ENCODE data around the gene MTRF1L. TPM values are rescaled to one million over a fixed set of nuclear protein-coding genes. Genes with fewer than 3 reads are reported as not detected.

The MTRF1L gene
- total and polyA plus RNA-seq, 2 donors (not counting 1 experiment from before 2014, with no cell fraction given), result 9.8 to 24.0 TPM

DNA sequence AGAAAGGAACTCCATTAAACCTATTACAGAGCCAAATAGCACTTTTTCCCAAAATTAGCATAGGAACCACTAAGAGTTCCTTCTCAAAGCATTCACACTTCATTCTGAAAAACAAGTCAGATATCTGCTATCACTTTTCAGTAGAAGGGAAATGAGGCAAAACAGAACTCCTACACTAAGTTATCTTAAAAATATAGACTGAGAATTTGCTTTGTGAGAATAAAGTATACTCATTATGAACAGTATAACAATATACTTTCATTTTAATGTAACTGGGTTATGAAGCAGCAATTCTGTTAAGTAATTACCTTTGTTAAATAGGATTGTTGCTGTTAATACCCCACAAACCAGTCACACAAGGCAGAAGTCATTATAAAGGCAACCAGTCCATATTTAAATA, 8.7 kb downstream of the MTRF1L start:
- Mint-ChIP-seq H3K27me3 (no peaks in the 10 kb centered on the region), H3K9me3 (ENCODE audit: insufficient read depth) (no peaks in the 10 kb centered on the region), H3K4me1 (peaks cover 11% of the 10 kb centered on the region), H3K27ac (no peak overlapping the region), H3K4me3 (no peak overlapping the region)
- H3K27ac ChIP-seq (ENCODE audit: low read length in 2 of 2), result no peak overlapping the region
- peaks cover 7% of the 10 kb centered on the region for H4K20me1 ChIP-seq (ENCODE audit: control insufficient read depth, insufficient read depth, low read length, poor library complexity, severe bottlenecking)
- no peaks in the 10 kb centered on the region for H3K27me3 ChIP-seq (replicated peaks in 1 of 4; ENCODE audit: control extremely low read depth in 1 of 4, control insufficient read depth in 3 of 4, insufficient read depth in 4 of 4, low read length in 3 of 4)
- peaks cover 43% of the 10 kb centered on the region for H3K79me2 ChIP-seq (ENCODE audit: control insufficient read depth, insufficient read depth, low read length)
- CTCF ChIA-PET, result no interaction called here
- POLR2A ChIA-PET, result no interaction called here
- H3K9ac ChIP-seq (ENCODE audit: low read length), result no peak overlapping the region
- peaks cover 14 to 63% of the 10 kb centered on the region in 2 experiments for H3K36me3 ChIP-seq (replicated peaks in 1 of 2; ENCODE audit: control extremely low read depth in 1 of 2, control insufficient read depth in 1 of 2, extremely low read depth in 1 of 2, insufficient read depth in 2 of 2, low read length in 1 of 2)
- no peaks in the 10 kb centered on the region for H3K4me1 ChIP-seq (ENCODE audit: control insufficient read depth in 2 of 2, insufficient read depth in 2 of 2, low read length in 2 of 2)
- no peak overlapping the region for H3K4me3 ChIP-seq (ENCODE audit: control extremely low read depth in 1 of 5, extremely low read depth in 1 of 5, insufficient read depth in 1 of 5, low read depth in 2 of 5, low read length in 4 of 5)
- DNase-seq (no peak), ATAC-seq (ENCODE audit: low read depth) (no peak)
- TF ChIP-seq EZH2 (IDR thresholded peaks at IDR 0.05; ENCODE audit: borderline replicate concordance, insufficient read depth, low read depth, low read length, poor library complexity, severe bottlenecking), result no peak
- TF ChIP-seq, protein P1, sequence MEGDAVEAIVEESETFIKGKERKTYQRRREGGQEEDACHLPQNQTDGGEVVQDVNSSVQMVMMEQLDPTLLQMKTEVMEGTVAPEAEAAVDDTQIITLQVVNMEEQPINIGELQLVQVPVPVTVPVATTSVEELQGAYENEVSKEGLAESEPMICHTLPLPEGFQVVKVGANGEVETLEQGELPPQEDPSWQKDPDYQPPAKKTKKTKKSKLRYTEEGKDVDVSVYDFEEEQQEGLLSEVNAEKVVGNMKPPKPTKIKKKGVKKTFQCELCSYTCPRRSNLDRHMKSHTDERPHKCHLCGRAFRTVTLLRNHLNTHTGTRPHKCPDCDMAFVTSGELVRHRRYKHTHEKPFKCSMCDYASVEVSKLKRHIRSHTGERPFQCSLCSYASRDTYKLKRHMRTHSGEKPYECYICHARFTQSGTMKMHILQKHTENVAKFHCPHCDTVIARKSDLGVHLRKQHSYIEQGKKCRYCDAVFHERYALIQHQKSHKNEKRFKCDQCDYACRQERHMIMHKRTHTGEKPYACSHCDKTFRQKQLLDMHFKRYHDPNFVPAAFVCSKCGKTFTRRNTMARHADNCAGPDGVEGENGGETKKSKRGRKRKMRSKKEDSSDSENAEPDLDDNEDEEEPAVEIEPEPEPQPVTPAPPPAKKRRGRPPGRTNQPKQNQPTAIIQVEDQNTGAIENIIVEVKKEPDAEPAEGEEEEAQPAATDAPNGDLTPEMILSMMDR (IDR thresholded peaks at IDR 0.05), result no peak
- no peak overlapping the region for H3K4me2 ChIP-seq (replicated peaks; ENCODE audit: low read depth, low read length, poor library complexity, severe bottlenecking)
- H3K9me3 ChIP-seq (ENCODE audit: control extremely low read depth in 1 of 3, control insufficient read depth in 2 of 3, insufficient read depth in 1 of 3, low read length in 2 of 3), result no peaks in the 10 kb centered on the region
- no peak overlapping the region for H2AFZ ChIP-seq (ENCODE audit: insufficient read depth, low read depth, low read length, poor library complexity, severe bottlenecking)
- intact Hi-C loops (cut with micrococcal nuclease), result no loop called here

DNA sequence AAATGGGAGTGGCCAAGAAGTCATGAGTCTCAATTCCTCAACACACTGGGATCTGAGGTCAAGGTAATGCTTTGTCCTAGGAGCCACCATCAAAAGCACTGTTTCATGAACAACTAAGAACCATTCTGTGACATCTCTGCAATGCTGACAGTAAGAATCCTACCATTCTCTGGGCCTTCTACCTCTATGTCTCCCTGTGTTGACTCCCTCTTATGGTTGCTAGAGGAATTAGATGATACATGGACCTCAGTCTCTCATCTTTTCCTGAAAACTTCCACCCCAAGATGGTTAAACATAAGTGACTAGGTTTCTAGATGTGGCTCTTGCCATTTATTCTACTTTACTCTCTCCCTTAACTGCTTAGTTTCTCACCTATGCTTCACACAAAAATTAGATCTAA, 9.1 kb downstream of the MTRF1L start:
- POLR2A ChIA-PET, result no interaction called here
- Histone ChIP-seq H3K9me3 (ENCODE audit: control extremely low read depth in 1 of 3, control insufficient read depth in 2 of 3, insufficient read depth in 1 of 3, low read length in 2 of 3) (no peaks in the 10 kb centered on the region), H3K4me3 (ENCODE audit: control extremely low read depth in 1 of 5, extremely low read depth in 1 of 5, insufficient read depth in 1 of 5, low read depth in 2 of 5, low read length in 4 of 5) (no peak overlapping the region), H3K27me3 (replicated peaks in 1 of 4; ENCODE audit: control extremely low read depth in 1 of 4, control insufficient read depth in 3 of 4, insufficient read depth in 4 of 4, low read length in 3 of 4) (no peaks in the 10 kb centered on the region), H3K4me2 (replicated peaks; ENCODE audit: low read depth, low read length, poor library complexity, severe bottlenecking) (no peak overlapping the region), H3K4me1 (ENCODE audit: control insufficient read depth in 2 of 2, insufficient read depth in 2 of 2, low read length in 2 of 2) (no peaks in the 10 kb centered on the region), H3K9ac (ENCODE audit: low read length) (no peak overlapping the region), H4K20me1 (ENCODE audit: control insufficient read depth, insufficient read depth, low read length, poor library complexity, severe bottlenecking) (peaks cover 7% of the 10 kb centered on the region), H3K36me3 (replicated peaks in 1 of 2; ENCODE audit: control extremely low read depth in 1 of 2, control insufficient read depth in 1 of 2, extremely low read depth in 1 of 2, insufficient read depth in 2 of 2, low read length in 1 of 2) (peaks cover 14 to 63% of the 10 kb centered on the region in 2 experiments), H2AFZ (ENCODE audit: insufficient read depth, low read depth, low read length, poor library complexity, severe bottlenecking) (no peak overlapping the region), H3K27ac (ENCODE audit: low read length in 2 of 2) (peak overlapping the region in 1 of 2 donors; percentile 35), H3K79me2 (ENCODE audit: control insufficient read depth, insufficient read depth, low read length) (peaks cover 40% of the 10 kb centered on the region)
- TF ChIP-seq EZH2 (IDR thresholded peaks at IDR 0.05; ENCODE audit: borderline replicate concordance, insufficient read depth, low read depth, low read length, poor library complexity, severe bottlenecking), result no peak
- TF ChIP-seq, protein P1 (IDR thresholded peaks at IDR 0.05), result no peak
- Mint-ChIP-seq H3K9me3 (ENCODE audit: insufficient read depth) (no peaks in the 10 kb centered on the region), H3K27ac (no peak overlapping the region), H3K27me3 (no peaks in the 10 kb centered on the region), H3K4me3 (no peak overlapping the region), H3K4me1 (peaks cover 11% of the 10 kb centered on the region)
- CTCF ChIA-PET, result no interaction called here
- ATAC-seq (ENCODE audit: low read depth) (no peak), DNase-seq (no peak)
- intact Hi-C loops (cut with micrococcal nuclease), result no loop called here

All from B cell (primary cell).